Panc1 (cell line): ENCODE results near the gene TESK2. TPM values are rescaled to one million over a fixed set of nuclear protein-coding genes. Genes with fewer than 3 reads are reported as not detected.

Experiments
- ATAC-seq: fragments of 200-7000 bp; cut with Tn5 transposase; 2 replicates; pipeline ENCODE4 v1.9.1; 2020; ENCODE audit warnings: mild to moderate bottlenecking, moderate library complexity
- BruUV-seq: library from RNA; stranded (reverse); fragments of 400-500 nt; replicated peaks from 2 replicates; lab custom pipeline; 2021; lab: Mats Ljungman, UMichigan
- CTCF ChIA-PET: fragments of 300-600 bp; sonication (Branson Sonifier 250); formaldehyde crosslinking; loops from one replicate; lab custom pipeline; 2022; ENCODE audit warnings: antibody characterized with exemption; lab: Charles Lee
- POLR2A ChIA-PET: fragments of 300-600 bp; sonication (Branson Sonifier 250); formaldehyde crosslinking; loops from one replicate; lab custom pipeline; 2022; ENCODE audit warnings: antibody characterized with exemption; lab: Charles Lee
- DNase-seq: peaks from one replicate; pipeline ENCODE4 v3.0.0-alpha.2; 2010; ENCODE audit warnings: low read depth, low spot score
- H3K27ac ChIP-seq: 2 replicates; pipeline ENCODE4 v1.5.1; 2011; ENCODE audit warnings: mild to moderate bottlenecking, low read length, inconsistent platforms
- H3K27me3 ChIP-seq: fragments of 200-500 bp; sonication (Bioruptor generic); 2 replicates; pipeline ENCODE4 v1.6.0; 2014; ENCODE audit warnings: low read length, inconsistent platforms; ENCODE audit not compliant: control insufficient read depth, insufficient read depth
- H3K36me3 ChIP-seq: fragments of 200-500 bp; sonication (Bioruptor generic); 2 replicates; pipeline ENCODE4 v1.5.1; 2014; ENCODE audit warnings: inconsistent platforms, mild to moderate bottlenecking, low read length, moderate library complexity; ENCODE audit not compliant: control insufficient read depth, insufficient read depth
- H3K4me1 ChIP-seq: 2 replicates; pipeline ENCODE4 v1.5.1; 2011; ENCODE audit warnings: inconsistent platforms, mild to moderate bottlenecking, low read length, moderate library complexity; ENCODE audit not compliant: control insufficient read depth, insufficient read depth
- H3K4me3 ChIP-seq, 2 experiments: 2 replicates each; pipeline ENCODE4 v1.5.1; 2011 to 2012; ENCODE audit warnings: low read depth in 2 of 2, low read length in 2 of 2, mild to moderate bottlenecking in 2 of 2, inconsistent platforms in 1 of 2, moderate library complexity in 1 of 2
- H3K9me3 ChIP-seq: fragments of 200-500 bp; sonication (Bioruptor generic); 2 replicates; pipeline ENCODE4 v1.5.1; 2014; ENCODE audit warnings: low read depth, mild to moderate bottlenecking, inconsistent platforms, low read length, moderate library complexity; ENCODE audit not compliant: control insufficient read depth, insufficient read depth
- POLR2AphosphoS5 ChIP-seq: IDR thresholded peaks from 2 replicates; pipeline ENCODE4 v1.6.1; 2012; ENCODE audit warnings: mild to moderate bottlenecking, low read depth, low read length, moderate library complexity
- REST ChIP-seq, 2 experiments: IDR thresholded peaks; 2 replicates each; pipeline ENCODE4 v1.6.1; 2011 to 2012; ENCODE audit warnings: low read depth in 2 of 2, control low read depth in 1 of 2, low read length in 1 of 2, mild to moderate bottlenecking in 1 of 2, moderate library complexity in 1 of 2; ENCODE audit not compliant: insufficient read depth in 1 of 2
- SIN3A ChIP-seq: IDR thresholded peaks from 2 replicates; pipeline ENCODE4 v1.6.1; 2012; ENCODE audit warnings: low read depth, mild to moderate bottlenecking, low read length, moderate library complexity, borderline replicate concordance; ENCODE audit not compliant: insufficient read depth
- TCF7L2 ChIP-seq: IDR thresholded peaks from 2 replicates; pipeline ENCODE4 v1.6.1; 2011; ENCODE audit warnings: mild to moderate bottlenecking, low read depth, low read length, inconsistent platforms
- in situ Hi-C: cut with HindIII; loops from 2 replicates; pipeline ENCODE4 v1.10.0; 2016; ENCODE audit warnings: low sequenced_read_pairs, low pct_unique_long_range_greater_than_20kb
- intact Hi-C: fragments of 100-400 bp; cut with micrococcal nuclease; formaldehyde crosslinking; loops from one replicate; pipeline ENCODE4 v1.10.0; 2022; ENCODE audit not compliant: unreplicated experiment
- total RNA-seq: library from RNA; stranded (reverse); gene quantifications from one replicate; pipeline ENCODE4 v1.2.1, GENCODE V29; 2021; ENCODE audit not compliant: unreplicated experiment
- TF ChIP-seq, protein P1 (sequence below): fragments of 450-650 bp; IDR thresholded peaks from 2 replicates; pipeline ENCODE4 v1.5.1; 2017; ENCODE audit warnings: mild to moderate bottlenecking

TESK2 gene
- total RNA-seq, 1 experiment from 2014 or later = 3.3 TPM

DNA sequence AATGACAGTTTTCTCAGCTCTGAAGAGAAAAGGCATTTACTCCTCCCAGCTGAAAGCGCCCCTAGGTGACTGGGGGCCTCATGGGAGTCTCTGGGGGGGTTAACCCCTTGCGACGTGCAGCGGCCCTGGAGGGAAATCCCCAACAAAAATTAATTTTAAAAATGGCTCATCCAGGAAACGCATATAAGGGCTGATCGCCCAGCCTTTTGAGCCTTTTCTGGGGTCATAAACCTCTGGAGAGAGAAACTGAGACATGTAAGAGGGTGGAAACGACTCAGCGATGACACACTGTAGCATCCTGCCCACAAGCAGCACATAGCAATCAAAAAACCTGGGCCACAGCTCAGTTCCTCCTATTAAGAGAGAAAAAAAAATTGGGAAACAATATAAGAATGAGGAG lies 184.6 kb downstream of the TESK2 start:
- peaks cover 8% of the 10 kb centered on the region for H3K4me1 ChIP-seq
- BruUV-seq = no TSS peak
- intact Hi-C loops (loop anchor here (10.0 kb wide), 1 partner anchor 472 kb away; no protein-coding TSS in a partner anchor), in situ Hi-C loops (no loop called here)
- CTCF ChIA-PET = no interaction called here
- POLR2A ChIA-PET = no interaction called here
- no peak overlapping the region for H3K27ac ChIP-seq
- TF ChIP-seq POLR2AphosphoS5 = no peak
- TF ChIP-seq, protein P1, sequence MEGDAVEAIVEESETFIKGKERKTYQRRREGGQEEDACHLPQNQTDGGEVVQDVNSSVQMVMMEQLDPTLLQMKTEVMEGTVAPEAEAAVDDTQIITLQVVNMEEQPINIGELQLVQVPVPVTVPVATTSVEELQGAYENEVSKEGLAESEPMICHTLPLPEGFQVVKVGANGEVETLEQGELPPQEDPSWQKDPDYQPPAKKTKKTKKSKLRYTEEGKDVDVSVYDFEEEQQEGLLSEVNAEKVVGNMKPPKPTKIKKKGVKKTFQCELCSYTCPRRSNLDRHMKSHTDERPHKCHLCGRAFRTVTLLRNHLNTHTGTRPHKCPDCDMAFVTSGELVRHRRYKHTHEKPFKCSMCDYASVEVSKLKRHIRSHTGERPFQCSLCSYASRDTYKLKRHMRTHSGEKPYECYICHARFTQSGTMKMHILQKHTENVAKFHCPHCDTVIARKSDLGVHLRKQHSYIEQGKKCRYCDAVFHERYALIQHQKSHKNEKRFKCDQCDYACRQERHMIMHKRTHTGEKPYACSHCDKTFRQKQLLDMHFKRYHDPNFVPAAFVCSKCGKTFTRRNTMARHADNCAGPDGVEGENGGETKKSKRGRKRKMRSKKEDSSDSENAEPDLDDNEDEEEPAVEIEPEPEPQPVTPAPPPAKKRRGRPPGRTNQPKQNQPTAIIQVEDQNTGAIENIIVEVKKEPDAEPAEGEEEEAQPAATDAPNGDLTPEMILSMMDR = no peak
- TF ChIP-seq TCF7L2 = no peak
- no peak for TF ChIP-seq REST (IDR thresholded peaks at IDR 0.05; ENCODE audit: insufficient read depth in 1 of 2, low read depth in 2 of 2, low read length in 1 of 2)
- TF ChIP-seq SIN3A = no peak
- DNase-seq (no peak), ATAC-seq (no peak)
- no peaks in the 10 kb centered on the region for H3K36me3 ChIP-seq
- H3K9me3 ChIP-seq = no peaks in the 10 kb centered on the region
- no peaks in the 10 kb centered on the region for H3K27me3 ChIP-seq
- H3K4me3 ChIP-seq = no peak overlapping the region

GRCh38 chr1:45305231-45305630 lies 185.7 kb downstream of the TESK2 start:
- ATAC-seq (no peak), DNase-seq (no peak)
- CTCF ChIA-PET = no interaction called here
- in situ Hi-C loops (no loop called here), intact Hi-C loops (loop anchor here (10.0 kb wide), 1 partner anchor 470 kb away; no protein-coding TSS in a partner anchor)
- H3K4me1 ChIP-seq = peaks cover 8% of the 10 kb centered on the region
- no TSS peak for BruUV-seq
- TF ChIP-seq, protein P1 = no peak
- TF ChIP-seq POLR2AphosphoS5 (no peak), REST (IDR thresholded peaks at IDR 0.05; ENCODE audit: insufficient read depth in 1 of 2, low read depth in 2 of 2, low read length in 1 of 2) (no peak), TCF7L2 (no peak), SIN3A (no peak)
- POLR2A ChIA-PET = interaction anchor here (0.6 kb wide), 1 partner anchor 293 kb away, joined by 3 read pairs; the partner anchor contains the start of gene UROD
- H3K27me3 ChIP-seq = no peaks in the 10 kb centered on the region
- no peak overlapping the region for H3K4me3 ChIP-seq
- no peaks in the 10 kb centered on the region for H3K9me3 ChIP-seq
- no peak overlapping the region for H3K27ac ChIP-seq
- H3K36me3 ChIP-seq = no peaks in the 10 kb centered on the region
